Naive thymus-derived CD4-positive, alpha-beta T cell (primary cell): Measurements from ENCODE around the gene PALLD. TPM values are rescaled to one million over a fixed set of nuclear protein-coding genes. Genes with fewer than 3 reads are reported as not detected.
A peak's percentile ranks its signal among the peaks of the same experiment; 100 is the strongest.

ENCODE experiments used
- ATAC-seq: fragments of 150-1000 bp; cut with Tn5 transposase; 2 replicates; pipeline ENCODE4 v1.10.0; 2021; ENCODE audit warnings: mild to moderate bottlenecking, moderate library complexity
- CTCF ChIA-PET: fragments of 350-600 bp; sonication (Branson Sonifier 250); formaldehyde crosslinking; loops from one replicate; lab custom pipeline; 2021; ENCODE audit warnings: antibody characterized with exemption; lab: Charles Lee
- POLR2A ChIA-PET: fragments of 350-600 bp; sonication (Branson Sonifier 250); formaldehyde crosslinking; loops from one replicate; lab custom pipeline; 2021; ENCODE audit warnings: antibody characterized with exemption, inconsistent platforms; lab: Charles Lee
- DNase-seq, 9 donors: peaks; one replicate each; pipeline versions ENCODE4 v3.0.0 to v3.0.0-alpha.2; 2020 to 2022; ENCODE audit warnings: mixed read lengths in 1 of 9
- H3K27ac ChIP-seq: one replicate; pipeline ENCODE4 v1.7.0; 2013; ENCODE audit warnings: mild to moderate bottlenecking, low read depth, low read length, moderate library complexity
- H3K27me3 ChIP-seq, 2 donors: one replicate each; pipeline ENCODE4 v1.7.0; 2013; ENCODE audit warnings: low read length in 2 of 2, mild to moderate bottlenecking in 2 of 2, moderate library complexity in 2 of 2; ENCODE audit not compliant: control insufficient read depth in 2 of 2, insufficient read depth in 2 of 2
- H3K36me3 ChIP-seq, 3 experiments: 1 replicate in 2 of 3; 2 replicates in 1 of 3; pipeline ENCODE4 v1.7.0; 2013; ENCODE audit warnings: low read length in 3 of 3, mild to moderate bottlenecking in 3 of 3, moderate library complexity in 1 of 3; ENCODE audit not compliant: insufficient read depth in 3 of 3, control insufficient read depth in 2 of 3
- H3K4me1 ChIP-seq, 2 donors: one replicate each; pipeline ENCODE4 v1.7.0; 2013; ENCODE audit warnings: low read length in 2 of 2, mild to moderate bottlenecking in 2 of 2, moderate library complexity in 1 of 2; ENCODE audit not compliant: control insufficient read depth in 2 of 2, insufficient read depth in 2 of 2
- H3K4me3 ChIP-seq: 2 replicates; pipeline ENCODE4 v1.7.0; 2013; ENCODE audit warnings: mild to moderate bottlenecking, low read length
- H3K9me3 ChIP-seq, 3 experiments: 1 replicate in 2 of 3; 2 replicates in 1 of 3; pipeline ENCODE4 v1.7.0; 2013; ENCODE audit warnings: low read length in 3 of 3; ENCODE audit not compliant: control insufficient read depth in 2 of 3
- H3K27ac Mint-ChIP-seq, 9 donors: one replicate each; pipeline ENCODE4 v1.8.0; 2020 to 2022; ENCODE audit warnings: mixed read lengths in 9 of 9, mild to moderate bottlenecking in 8 of 9, moderate library complexity in 5 of 9, inconsistent platforms in 2 of 9
- H3K27me3 Mint-ChIP-seq, 5 donors: one replicate each; pipeline ENCODE4 v1.8.0; 2021 to 2022; ENCODE audit warnings: mixed read lengths in 5 of 5, mild to moderate bottlenecking in 1 of 5
- H3K36me3 Mint-ChIP-seq, 5 donors: one replicate each; pipeline ENCODE4 v1.8.0; 2020 to 2022; ENCODE audit warnings: mixed read lengths in 5 of 5, mild to moderate bottlenecking in 3 of 5, inconsistent platforms in 1 of 5
- H3K4me1 Mint-ChIP-seq, 7 donors: one replicate each; pipeline ENCODE4 v1.8.0; 2020 to 2022; ENCODE audit warnings: mixed read lengths in 7 of 7, mild to moderate bottlenecking in 3 of 7, inconsistent platforms in 1 of 7
- H3K4me3 Mint-ChIP-seq, 10 donors: one replicate each; pipeline ENCODE4 v1.8.0; 2020 to 2022; ENCODE audit warnings: mild to moderate bottlenecking in 10 of 10, mixed read lengths in 10 of 10, moderate library complexity in 6 of 10, inconsistent platforms in 2 of 10
- H3K9me3 Mint-ChIP-seq, 11 donors: one replicate each; pipeline ENCODE4 v1.8.0; 2020 to 2022; ENCODE audit warnings: mixed read lengths in 11 of 11, mild to moderate bottlenecking in 4 of 11, inconsistent platforms in 1 of 11, moderate library complexity in 1 of 11
- intact Hi-C, 2 donors: fragments of 100-400 bp; cut with micrococcal nuclease; formaldehyde crosslinking; loops; one replicate each; pipeline ENCODE4 v1.15.1; 2023
- polyA plus RNA-seq, 2 donors: library from polyadenylated mRNA; unstranded; fragments of 300-500 nt; fragmentation: Illumina TruSeq; gene quantifications; one replicate each; pipeline ENCODE4 v1.2.3, GENCODE V29; 2021
- total RNA-seq, 6 experiments: library from RNA in 5 of 6; stranded (reverse) in 5 of 6; gene quantifications; 1 replicate in 5 of 6; 2 replicates in 1 of 6; pipeline ENCODE4 v1.2.3 and lab custom pipeline; 2021 to 2026

PALLD gene
- total and polyA plus RNA-seq, 7 experiments from 2014 or later: 0.51 to 11.9 (median 0.76) TPM

GRCh38 chr4:168551945-168552695 is 55.3 kb downstream of the PALLD start:
- ATAC-seq (peak; percentile 57), DNase-seq (peak in 6 of 9 donors; percentile 8 to 38 (median 23))
- H3K36me3 ChIP-seq: no peaks in the 10 kb centered on the region
- no peaks in the 10 kb centered on the region for H3K4me1 ChIP-seq
- H3K4me3 Mint-ChIP-seq: no peak overlapping the region
- H3K9me3 Mint-ChIP-seq: no peaks in the 10 kb centered on the region
- no peak overlapping the region for H3K4me3 ChIP-seq
- intact Hi-C loops: loop anchor here (1.0 to 5.0 kb wide), 5 partner anchors 38 to 370 kb away; no protein-coding TSS in a partner anchor
- no peak overlapping the region for H3K27ac ChIP-seq
- ChIA-PET CTCF (no interaction called here), POLR2A (no interaction called here)
- H3K9me3 ChIP-seq: no peaks in the 10 kb centered on the region
- H3K36me3 Mint-ChIP-seq: no peaks in the 10 kb centered on the region
- peaks cover 0 to 9% (median 4%) of the 10 kb centered on the region in 5 donors for H3K27me3 Mint-ChIP-seq
- no peaks in the 10 kb centered on the region for H3K4me1 Mint-ChIP-seq
- H3K27me3 ChIP-seq: no peaks in the 10 kb centered on the region
- no peak overlapping the region for H3K27ac Mint-ChIP-seq

- no peaks in the 10 kb centered on the region for H3K9me3 Mint-ChIP-seq
- intact Hi-C loops: loop anchor here (5.0 kb wide), 4 partner anchors 42 to 372 kb away; no protein-coding TSS in a partner anchor
- no peaks in the 10 kb centered on the region for H3K4me1 Mint-ChIP-seq
These were observed 57.0 kb downstream of the PALLD start for GRCh38 chr4:168553714-168554370.

DNA sequence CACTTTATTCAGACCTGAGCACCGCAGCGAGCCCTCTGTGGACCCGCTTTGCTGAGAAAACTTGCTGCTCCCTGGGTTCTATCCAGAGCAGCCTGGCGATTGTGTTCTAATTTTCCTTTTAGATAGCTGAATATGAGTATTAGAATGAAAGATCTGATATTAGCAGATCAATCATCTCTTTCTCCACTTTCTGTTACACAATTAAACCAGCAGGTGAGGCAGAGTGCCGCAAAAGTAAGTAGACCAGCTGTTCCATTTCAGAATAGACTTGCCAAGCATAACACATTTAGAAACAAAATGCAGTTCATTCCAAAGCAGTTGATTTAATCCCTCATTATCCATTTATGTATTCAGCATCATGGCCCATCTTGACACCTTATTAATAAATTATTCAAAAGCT is 58.6 kb downstream of the PALLD start:
- Histone ChIP-seq H3K4me3 (no peak overlapping the region), H3K9me3 (no peaks in the 10 kb centered on the region), H3K27me3 (no peaks in the 10 kb centered on the region), H3K4me1 (no peaks in the 10 kb centered on the region), H3K36me3 (no peaks in the 10 kb centered on the region), H3K27ac (no peak overlapping the region)
- no peak for ATAC-seq
- ChIA-PET CTCF (no interaction called here), POLR2A (no interaction called here)
- H3K36me3 Mint-ChIP-seq: no peaks in the 10 kb centered on the region
- H3K9me3 Mint-ChIP-seq: no peaks in the 10 kb centered on the region
- H3K27ac Mint-ChIP-seq: no peak overlapping the region
- no peak for DNase-seq
- H3K4me1 Mint-ChIP-seq: no peaks in the 10 kb centered on the region
- H3K27me3 Mint-ChIP-seq: peaks cover 7 to 18% (median 14%) of the 10 kb centered on the region in 5 donors
- H3K4me3 Mint-ChIP-seq: no peak overlapping the region
- intact Hi-C loops: no loop called here

More at GRCh38 chr4:168553714-168554370, 57.0 kb downstream of the PALLD start:
- H3K36me3 ChIP-seq: no peaks in the 10 kb centered on the region
- Mint-ChIP-seq H3K27ac (no peak overlapping the region), H3K36me3 (no peaks in the 10 kb centered on the region), H3K4me3 (no peak overlapping the region), H3K27me3 (peaks cover 7 to 16% (median 10%) of the 10 kb centered on the region in 5 donors)
- H3K9me3 ChIP-seq: no peaks in the 10 kb centered on the region
- no peaks in the 10 kb centered on the region for H3K27me3 ChIP-seq
- no peak overlapping the region for H3K4me3 ChIP-seq
- DNase-seq: no peak
- ChIA-PET CTCF (no interaction called here), POLR2A (no interaction called here)
- no peaks in the 10 kb centered on the region for H3K4me1 ChIP-seq
- H3K27ac ChIP-seq: no peak overlapping the region
- ATAC-seq: no peak

GRCh38 chr4:168557658-168558057 is 60.8 kb downstream of the PALLD start:
- no peaks in the 10 kb centered on the region for H3K27me3 ChIP-seq
- intact Hi-C loops: no loop called here
- no peaks in the 10 kb centered on the region for H3K4me1 ChIP-seq
- Mint-ChIP-seq H3K27me3 (peaks cover 5 to 18% (median 14%) of the 10 kb centered on the region in 5 donors), H3K27ac (no peak overlapping the region), H3K36me3 (no peaks in the 10 kb centered on the region), H3K4me1 (no peaks in the 10 kb centered on the region), H3K4me3 (no peak overlapping the region), H3K9me3 (no peaks in the 10 kb centered on the region)
- no peaks in the 10 kb centered on the region for H3K36me3 ChIP-seq
- H3K4me3 ChIP-seq: no peak overlapping the region
- CTCF ChIA-PET: no interaction called here
- POLR2A ChIA-PET: no interaction called here
- H3K9me3 ChIP-seq: no peaks in the 10 kb centered on the region
- no peak for ATAC-seq
- DNase-seq: no peak
- no peak overlapping the region for H3K27ac ChIP-seq

GRCh38 chr4:168558599-168558998 is 61.7 kb downstream of the PALLD start:
- Histone ChIP-seq H3K27ac (no peak overlapping the region), H3K36me3 (no peaks in the 10 kb centered on the region), H3K4me3 (no peak overlapping the region), H3K27me3 (no peaks in the 10 kb centered on the region), H3K4me1 (no peaks in the 10 kb centered on the region), H3K9me3 (no peaks in the 10 kb centered on the region)
- no peak for DNase-seq
- peaks cover 3 to 23% (median 12%) of the 10 kb centered on the region in 5 donors for H3K27me3 Mint-ChIP-seq
- ATAC-seq: no peak
- no peaks in the 10 kb centered on the region for H3K36me3 Mint-ChIP-seq
- no peak overlapping the region for H3K27ac Mint-ChIP-seq
- H3K4me3 Mint-ChIP-seq: no peak overlapping the region
- CTCF ChIA-PET: no interaction called here
- POLR2A ChIA-PET: no interaction called here
- intact Hi-C loops: no loop called here
- no peaks in the 10 kb centered on the region for H3K9me3 Mint-ChIP-seq
- H3K4me1 Mint-ChIP-seq: no peaks in the 10 kb centered on the region

- intact Hi-C loops: no loop called here
- H3K27ac Mint-ChIP-seq: no peak overlapping the region
- no peaks in the 10 kb centered on the region for H3K36me3 ChIP-seq
- H3K27ac ChIP-seq: no peak overlapping the region
- no peaks in the 10 kb centered on the region for H3K4me1 ChIP-seq
- no peaks in the 10 kb centered on the region for H3K9me3 ChIP-seq
- H3K27me3 Mint-ChIP-seq: peaks cover 8 to 27% (median 14%) of the 10 kb centered on the region in 5 donors
- CTCF ChIA-PET: no interaction called here
- H3K4me1 Mint-ChIP-seq: no peaks in the 10 kb centered on the region
- no peak for ATAC-seq
- POLR2A ChIA-PET: no interaction called here
- DNase-seq: no peak
- H3K9me3 Mint-ChIP-seq: peaks cover 0 to 2% (median 0%) of the 10 kb centered on the region in 11 donors
- no peak overlapping the region for H3K4me3 ChIP-seq
- no peaks in the 10 kb centered on the region for H3K36me3 Mint-ChIP-seq
- no peak overlapping the region for H3K4me3 Mint-ChIP-seq
- H3K27me3 ChIP-seq: no peaks in the 10 kb centered on the region
These were observed 63.6 kb downstream of the PALLD start for GRCh38 chr4:168560184-168561180.
